ENCODE data around the gene KDM4C. TPM values are rescaled to one million over a fixed set of nuclear protein-coding genes. Genes with fewer than 3 reads are reported as not detected.
"Not testable (repeated sequence)": the region's sequence is repeated elsewhere in the genome, so short reads cannot be mapped to it uniquely, and the experiment has no call there.

Gene KDM4C
- total RNA-seq, 1 experiment from 2014 or later, result 11.5 TPM

- DNase-seq (ENCODE audit: low read depth), result no peak
Measured at GRCh38 chr9:6805532-6805931, 47.8 kb downstream of the KDM4C start.

DNA sequence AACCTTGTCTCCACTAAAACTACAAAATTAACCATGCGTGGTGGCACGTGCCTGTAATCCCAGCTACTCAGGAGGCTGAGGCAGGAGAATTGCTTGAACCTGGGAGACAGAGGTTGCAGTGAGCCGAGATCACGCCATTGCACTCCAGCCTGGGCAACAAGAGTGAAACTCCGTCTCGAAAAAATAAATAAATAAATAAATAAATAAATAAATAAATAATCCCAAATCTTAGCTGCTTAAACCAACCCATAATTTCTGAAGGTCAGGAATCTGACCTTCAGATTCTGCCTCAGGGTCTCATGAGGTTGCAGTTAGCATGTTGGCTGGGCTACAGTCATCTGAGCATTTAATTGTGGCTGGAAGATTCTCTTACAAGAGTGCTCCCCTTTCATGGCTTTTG, 48.5 kb downstream of the KDM4C start:
- DNase-seq (ENCODE audit: low read depth), result not testable (repeated sequence)

- not testable (repeated sequence) for DNase-seq (ENCODE audit: low read depth)
Measured at GRCh38 chr9:6807669-6808068, 49.9 kb downstream of the KDM4C start.

DNA sequence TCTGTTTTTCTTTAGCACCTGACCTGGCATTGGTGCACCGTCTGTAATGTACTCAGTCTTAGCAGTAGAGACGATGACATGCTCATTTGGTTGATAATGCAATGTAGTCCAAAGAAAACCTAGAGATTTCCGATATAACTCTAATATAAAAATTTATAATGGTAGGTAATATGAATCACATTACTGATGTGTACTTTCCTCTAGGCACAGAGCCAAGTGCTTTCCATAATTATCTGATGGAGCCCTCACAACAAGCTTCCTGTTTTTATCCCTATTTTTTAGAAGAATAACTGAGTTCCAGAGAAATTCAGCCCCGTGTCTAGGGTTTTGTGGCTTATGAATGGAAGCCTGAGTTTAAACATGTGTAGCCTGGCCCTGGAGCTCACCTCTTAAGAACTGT, 53.7 kb downstream of the KDM4C start:
- no peak for DNase-seq (ENCODE audit: low read depth)

DNA sequence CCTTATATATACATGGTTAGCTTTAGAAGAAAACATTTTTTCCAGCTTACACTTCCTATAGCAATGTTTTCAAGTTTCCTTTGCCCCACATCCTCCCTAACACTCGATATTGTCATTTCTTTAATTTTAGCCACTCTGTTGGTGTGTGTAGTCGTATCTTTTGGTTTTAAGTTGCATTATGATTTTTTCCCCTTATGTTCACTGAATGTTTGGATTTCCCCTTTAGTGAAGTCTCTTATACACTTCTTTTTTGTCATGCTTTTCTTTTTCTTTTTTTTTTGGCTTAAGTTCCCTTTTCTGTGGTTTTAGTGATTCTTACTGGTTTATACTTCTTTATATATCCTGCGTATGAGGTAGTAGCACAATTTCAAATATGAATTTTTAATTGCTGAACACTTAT, 58.8 kb downstream of the KDM4C start:
- no peak for DNase-seq (ENCODE audit: low read depth)

GRCh38 chr9:6818292-6818922, 60.6 kb downstream of the KDM4C start:
- DNase-seq (ENCODE audit: low read depth), result no peak

DNA sequence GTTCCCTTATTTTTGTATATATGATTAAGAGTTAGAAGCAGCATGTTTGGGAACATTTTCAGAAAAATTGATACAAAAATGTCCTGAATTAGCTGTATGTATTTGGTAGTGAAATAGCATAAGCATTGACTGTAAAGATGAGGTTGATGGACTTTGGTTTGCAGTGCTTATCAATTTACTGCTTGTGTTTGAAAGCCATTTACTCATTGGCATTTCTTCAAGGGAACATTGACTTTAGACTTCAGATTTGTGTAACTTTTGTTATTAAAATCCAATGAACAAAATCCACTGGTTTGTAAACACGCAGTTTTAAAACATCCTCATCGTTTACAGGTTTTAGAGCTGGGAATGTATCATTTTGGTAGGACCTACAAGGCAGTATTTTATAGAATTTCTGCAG, 61.3 kb downstream of the KDM4C start:
- no peak for DNase-seq (ENCODE audit: low read depth)

DNA sequence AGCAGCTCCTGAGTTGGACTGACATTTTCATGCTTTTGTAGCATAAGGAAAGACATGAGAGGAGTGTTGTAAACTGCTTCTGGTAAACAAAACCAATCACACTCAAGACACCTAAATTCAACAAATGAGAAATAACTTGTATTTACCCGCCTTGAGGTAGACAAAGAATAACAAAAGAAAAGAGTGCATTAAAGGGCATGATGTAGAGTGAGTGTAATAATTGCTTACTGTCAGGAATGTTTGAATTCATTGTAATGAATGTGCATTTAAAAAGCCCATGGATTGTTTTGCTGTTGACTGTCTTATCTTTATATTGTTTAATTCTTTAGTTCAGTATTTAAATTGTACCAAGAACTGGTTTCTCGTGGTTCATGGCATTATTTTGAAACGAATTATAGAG, 61.8 kb downstream of the KDM4C start:
- DNase-seq (ENCODE audit: low read depth), result no peak

- DNase-seq (ENCODE audit: low read depth), result no peak
Measured at GRCh38 chr9:6822696-6823095, 64.9 kb downstream of the KDM4C start.

GRCh38 chr9:6827439-6828145, 69.8 kb downstream of the KDM4C start:
- DNase-seq (ENCODE audit: low read depth), result peak; percentile 66

- DNase-seq (ENCODE audit: low read depth), result no peak
Measured at GRCh38 chr9:6829027-6829426, 71.3 kb downstream of the KDM4C start.

- no peak for DNase-seq (ENCODE audit: low read depth)
Measured at GRCh38 chr9:6829536-6829935, 71.8 kb downstream of the KDM4C start.

DNA sequence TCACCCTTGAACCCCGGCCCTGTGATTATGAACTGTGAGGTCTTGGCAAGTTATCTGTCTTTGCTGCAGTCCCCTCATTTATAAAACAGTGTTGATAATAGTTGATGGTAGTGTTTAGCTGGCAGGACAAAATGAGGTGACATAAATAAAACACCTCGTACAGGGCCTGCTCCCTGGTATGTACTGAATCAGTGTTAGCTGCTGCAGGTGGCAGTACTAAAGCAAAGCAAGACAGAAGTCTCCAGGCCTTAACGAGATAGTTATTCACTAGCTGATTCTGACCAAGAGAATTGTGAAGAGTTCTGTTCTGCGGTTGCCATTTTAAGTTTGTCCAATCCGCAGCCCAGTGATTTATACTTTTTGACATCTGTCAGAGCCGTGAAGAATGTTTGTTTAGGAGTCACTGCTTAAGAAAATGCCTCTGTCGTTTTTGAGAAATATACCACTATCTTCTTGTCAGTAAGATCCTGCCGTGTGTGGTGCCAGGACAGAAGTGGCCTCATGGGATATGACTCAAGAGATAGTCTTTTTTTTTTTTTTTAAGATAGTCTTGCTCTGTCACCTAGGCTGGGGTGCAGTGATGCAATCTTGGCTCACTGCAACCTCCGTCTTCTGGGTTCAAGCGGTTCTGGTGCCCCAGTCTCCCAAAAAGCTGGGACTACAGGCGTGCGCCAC, 75.9 kb downstream of the KDM4C start:
- DNase-seq (ENCODE audit: low read depth), result peak; percentile 69

DNA sequence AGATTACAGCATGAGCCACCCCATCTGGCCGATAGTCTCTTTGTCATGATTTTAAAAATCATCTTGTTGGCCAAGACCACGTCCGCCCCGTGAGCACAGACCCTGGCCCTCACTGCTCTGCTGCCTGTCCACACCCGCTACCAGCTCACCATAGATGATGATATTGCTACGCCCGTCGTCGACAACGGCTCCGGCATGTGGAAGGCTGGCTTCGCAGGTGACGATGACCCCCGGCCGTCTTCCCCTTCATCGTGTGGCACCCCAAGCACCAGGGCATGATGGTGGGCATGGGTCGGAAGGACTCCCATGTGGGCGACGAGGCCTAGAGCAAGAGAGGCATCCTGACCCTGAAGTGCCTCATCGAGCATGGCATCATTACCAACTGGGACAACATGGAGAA, 76.5 kb downstream of the KDM4C start:
- DNase-seq (ENCODE audit: low read depth), result no peak

- DNase-seq (ENCODE audit: low read depth), result no peak
Measured at GRCh38 chr9:6838158-6838557, 80.4 kb downstream of the KDM4C start.

DNA sequence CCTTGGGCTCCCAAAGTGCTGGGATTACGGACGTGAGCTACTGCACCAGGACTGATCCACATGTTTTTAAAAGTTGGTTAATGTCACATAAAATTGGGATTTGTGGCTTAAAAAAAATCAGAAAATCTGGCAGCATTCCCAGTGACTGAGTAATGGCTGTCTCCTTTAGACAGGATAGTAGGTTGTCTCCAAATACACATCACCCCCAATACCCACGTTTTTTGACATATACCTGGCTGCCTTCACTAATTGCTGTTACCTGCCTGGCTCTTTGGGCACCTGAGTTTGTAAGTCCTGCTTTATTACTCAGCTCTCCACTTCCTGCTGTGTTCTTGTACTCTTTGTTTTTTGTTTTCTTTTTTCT, 84.8 kb downstream of the KDM4C start:
- peak; percentile 59 for DNase-seq (ENCODE audit: low read depth)

DNA sequence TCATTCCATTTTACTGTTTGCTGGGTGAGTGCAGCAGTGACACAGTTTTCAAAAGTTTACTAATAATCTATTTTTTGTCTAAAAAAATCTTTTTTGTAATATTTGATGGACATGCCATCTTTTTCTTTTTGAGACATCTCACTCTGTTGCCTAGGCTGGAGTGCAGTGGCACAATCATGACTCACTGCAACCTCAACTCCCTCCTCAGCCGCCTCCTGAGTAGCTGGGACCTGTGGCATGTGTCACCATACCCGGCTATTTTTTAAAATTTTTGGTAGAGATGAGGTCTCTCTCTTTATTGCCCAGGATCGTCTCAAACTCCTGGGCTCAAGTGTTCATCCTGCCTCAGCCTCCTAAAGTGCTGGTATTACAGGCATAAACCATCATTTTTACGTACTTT, 86.0 kb downstream of the KDM4C start:
- DNase-seq (ENCODE audit: low read depth), result peak; percentile 18

DNA sequence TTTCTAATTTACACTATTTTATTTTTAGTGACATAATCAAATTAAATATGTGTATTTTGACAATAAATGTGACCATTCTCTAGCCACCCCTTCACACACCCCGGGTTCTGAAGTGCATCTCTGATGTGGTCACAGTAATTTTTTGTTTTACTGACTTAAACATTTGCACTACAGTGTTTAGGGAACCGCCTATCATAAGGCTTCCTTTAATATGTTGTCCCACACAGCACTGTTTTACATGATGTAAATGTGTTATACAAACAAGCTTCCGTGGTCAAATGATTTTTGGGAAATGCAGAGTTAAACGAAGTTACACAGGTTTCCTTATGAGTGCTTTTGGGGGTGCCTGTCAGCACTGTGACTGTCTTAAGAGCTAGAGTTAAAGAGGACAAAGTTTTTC, 86.5 kb downstream of the KDM4C start:
- no peak for DNase-seq (ENCODE audit: low read depth)

GRCh38 chr9:6845128-6845826, 87.5 kb downstream of the KDM4C start:
- no peak for DNase-seq (ENCODE audit: low read depth)

DNA sequence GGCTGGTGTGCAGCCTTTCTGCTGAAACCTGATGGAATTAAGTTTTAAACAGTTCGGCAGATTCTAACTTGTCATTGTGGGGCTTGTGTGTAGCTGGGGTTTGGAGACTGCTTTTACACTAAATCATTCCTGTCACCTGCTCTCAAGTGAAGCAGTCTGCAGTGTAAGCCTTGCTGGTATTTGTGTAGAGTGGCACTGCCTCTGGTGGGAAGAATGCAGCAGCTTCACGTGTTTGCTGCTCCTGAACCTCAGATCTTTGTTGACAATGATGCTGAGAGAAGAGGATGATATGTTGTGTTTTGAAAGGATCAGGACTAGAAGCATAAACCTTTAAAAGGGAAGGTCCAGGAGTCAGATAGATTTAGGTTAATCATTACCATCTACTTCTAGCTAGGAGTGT, 88.1 kb downstream of the KDM4C start:
- DNase-seq (ENCODE audit: low read depth), result no peak

DNA sequence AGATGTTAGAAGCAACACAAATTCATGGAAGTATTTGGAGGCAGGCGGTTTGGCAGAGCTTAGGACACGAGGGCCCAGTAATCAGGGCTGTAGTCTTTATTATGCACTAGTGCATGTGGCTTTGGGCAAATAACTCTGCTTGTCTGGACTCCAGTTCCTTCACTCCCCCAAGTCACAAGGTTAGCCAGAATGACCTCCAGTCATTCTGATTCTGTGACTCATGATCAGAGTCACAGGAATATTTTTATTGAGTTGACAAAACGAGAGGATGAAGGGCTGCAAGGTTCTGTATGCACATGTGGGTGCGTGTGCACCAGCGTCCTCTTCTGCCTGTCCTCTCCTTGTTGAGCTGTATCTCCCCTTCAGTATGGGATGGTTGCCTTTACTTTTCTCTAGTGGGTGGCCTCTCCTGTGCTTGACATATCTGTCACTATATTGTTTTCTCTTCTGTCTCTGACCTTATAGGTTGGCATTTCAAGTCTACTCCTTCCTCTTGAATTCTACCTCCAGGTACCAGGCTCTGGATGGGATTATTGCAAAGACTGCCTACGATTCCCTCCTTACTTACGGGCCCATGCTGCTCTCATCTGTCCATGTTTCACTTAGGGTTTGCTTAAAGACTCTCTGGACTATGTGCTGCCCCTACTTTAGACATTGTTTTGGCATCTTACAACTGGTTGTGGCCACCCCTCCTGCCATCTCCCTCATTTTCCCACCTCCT, 94.6 kb downstream of the KDM4C start:
- peak; percentile 83 for DNase-seq (ENCODE audit: low read depth)

- DNase-seq (ENCODE audit: low read depth), result no peak
Measured at GRCh38 chr9:6855860-6856259, 98.1 kb downstream of the KDM4C start.
